ENCODE data around the gene NOS3.
"Not testable (repeated sequence)": the region's sequence is repeated elsewhere in the genome, so short reads cannot be mapped to it uniquely, and the experiment has no call there.

The NOS3 gene

GRCh38 chr7:151003572-151003971 is 12.8 kb downstream of the NOS3 start:
- no peak for DNase-seq

GRCh38 chr7:151005566-151005965 is 14.7 kb downstream of the NOS3 start:
- no peak for DNase-seq

- DNase-seq: no peak
These were observed 15.9 kb downstream of the NOS3 start for GRCh38 chr7:151006590-151007300.

DNA sequence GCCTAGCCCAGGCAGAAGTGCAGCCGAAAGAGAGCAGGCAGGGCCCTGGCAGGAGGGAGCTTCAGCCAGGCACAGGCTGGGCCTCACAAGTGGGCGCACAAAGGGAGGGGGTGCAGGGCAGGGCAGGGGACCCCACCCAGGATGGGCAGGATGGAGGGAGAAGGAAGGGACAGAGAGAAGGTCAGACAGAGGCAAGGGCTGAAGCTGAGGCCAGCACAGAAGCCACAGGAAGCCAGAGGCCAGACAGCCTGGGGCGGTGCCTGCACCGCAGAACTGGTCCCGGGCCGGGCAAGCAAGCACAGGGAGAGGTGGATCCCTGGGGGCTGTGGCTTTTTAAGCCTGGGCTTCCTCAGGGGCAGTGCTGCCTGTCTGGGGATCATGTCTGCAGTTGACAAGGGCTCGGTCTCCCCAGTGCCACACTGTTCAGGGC is 16.7 kb downstream of the NOS3 start:
- DNase-seq: no peak

DNA sequence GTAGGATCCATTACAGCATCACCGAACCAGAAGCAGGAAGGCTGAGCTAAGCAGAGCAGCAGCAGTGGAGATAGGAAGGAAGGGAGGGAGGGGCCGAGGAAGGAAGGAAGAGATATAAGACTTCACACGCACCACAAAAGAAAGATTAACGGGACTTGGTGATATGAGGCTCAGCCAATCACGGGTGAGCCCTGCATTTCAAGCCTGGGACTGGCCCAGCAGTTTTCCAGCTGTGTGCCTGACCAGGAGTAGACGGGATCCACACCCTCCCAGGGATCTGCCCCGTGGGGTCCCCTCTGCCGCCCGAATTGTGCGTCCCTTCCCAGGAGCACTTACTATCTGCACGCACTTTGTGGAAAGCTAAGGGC is 17.3 kb downstream of the NOS3 start:
- DNase-seq: peak; percentile 58

DNA sequence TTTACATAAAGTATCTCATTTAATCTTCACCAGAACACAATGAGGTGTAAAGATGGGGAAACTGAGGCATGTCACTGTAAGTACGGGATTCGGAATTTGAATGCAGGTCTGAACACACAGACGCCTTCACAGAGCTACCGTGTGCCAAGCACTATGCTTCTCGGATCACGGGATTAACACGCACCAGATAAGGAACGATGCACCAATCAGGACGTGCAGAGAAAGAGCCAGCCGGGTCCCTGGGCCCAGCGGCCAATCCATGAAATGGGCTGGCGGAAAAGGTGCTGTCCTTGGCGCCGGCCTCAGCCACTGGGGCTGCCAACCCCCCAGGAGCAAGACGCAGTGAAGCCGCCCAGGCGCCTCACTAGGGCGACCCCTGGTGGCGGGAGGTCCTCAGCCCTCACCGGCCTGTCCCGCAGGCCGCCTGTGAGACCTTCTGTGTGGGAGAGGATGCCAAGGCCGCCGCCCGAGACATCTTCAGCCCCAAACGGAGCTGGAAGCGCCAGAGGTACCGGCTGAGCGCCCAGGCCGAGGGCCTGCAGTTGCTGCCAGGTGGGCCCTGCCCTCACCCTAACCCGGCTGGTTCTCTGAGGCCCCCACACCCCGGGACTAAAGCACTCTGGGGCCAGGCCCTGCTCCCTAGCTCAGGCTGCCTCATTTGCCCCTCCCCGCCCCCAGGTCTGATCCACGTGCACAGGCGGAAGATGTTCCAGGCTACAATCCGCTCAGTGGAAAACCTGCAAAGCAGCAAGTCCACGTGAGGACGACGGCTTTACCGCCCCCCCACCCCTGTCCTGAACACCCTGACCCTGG is 17.9 kb downstream of the NOS3 start:
- peak; percentile 86 for DNase-seq

DNA sequence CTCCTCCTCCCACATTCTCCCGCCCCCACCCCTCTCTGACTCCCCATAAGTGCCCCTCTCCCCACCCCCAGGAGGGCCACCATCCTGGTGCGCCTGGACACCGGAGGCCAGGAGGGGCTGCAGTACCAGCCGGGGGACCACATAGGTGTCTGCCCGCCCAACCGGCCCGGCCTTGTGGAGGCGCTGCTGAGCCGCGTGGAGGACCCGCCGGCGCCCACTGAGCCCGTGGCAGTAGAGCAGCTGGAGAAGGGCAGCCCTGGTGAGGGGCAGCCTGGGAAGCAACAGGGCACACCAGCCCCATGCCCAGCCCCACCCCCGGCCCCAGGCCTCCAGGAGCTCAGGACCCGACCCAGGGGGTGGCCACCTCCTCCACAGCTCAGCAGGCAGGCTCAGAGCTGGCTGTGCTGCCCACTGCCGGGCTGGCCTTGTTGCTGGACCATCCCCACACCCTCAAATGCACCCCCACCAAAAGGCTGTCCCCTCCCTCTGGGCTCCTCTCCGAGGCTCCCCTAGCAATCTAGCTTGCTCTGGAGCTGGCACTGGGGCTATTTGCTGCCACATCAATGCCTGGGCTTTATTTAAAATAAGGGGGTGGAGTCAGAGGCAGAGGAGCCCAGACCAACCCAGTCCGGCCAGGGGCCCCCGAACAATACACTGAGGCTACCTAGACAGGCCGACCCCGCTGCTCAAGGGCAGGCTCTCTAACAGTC is 18.7 kb downstream of the NOS3 start:
- DNase-seq: no peak

GRCh38 chr7:151010037-151010306 is 19.2 kb downstream of the NOS3 start:
- DNase-seq: no peak

DNA sequence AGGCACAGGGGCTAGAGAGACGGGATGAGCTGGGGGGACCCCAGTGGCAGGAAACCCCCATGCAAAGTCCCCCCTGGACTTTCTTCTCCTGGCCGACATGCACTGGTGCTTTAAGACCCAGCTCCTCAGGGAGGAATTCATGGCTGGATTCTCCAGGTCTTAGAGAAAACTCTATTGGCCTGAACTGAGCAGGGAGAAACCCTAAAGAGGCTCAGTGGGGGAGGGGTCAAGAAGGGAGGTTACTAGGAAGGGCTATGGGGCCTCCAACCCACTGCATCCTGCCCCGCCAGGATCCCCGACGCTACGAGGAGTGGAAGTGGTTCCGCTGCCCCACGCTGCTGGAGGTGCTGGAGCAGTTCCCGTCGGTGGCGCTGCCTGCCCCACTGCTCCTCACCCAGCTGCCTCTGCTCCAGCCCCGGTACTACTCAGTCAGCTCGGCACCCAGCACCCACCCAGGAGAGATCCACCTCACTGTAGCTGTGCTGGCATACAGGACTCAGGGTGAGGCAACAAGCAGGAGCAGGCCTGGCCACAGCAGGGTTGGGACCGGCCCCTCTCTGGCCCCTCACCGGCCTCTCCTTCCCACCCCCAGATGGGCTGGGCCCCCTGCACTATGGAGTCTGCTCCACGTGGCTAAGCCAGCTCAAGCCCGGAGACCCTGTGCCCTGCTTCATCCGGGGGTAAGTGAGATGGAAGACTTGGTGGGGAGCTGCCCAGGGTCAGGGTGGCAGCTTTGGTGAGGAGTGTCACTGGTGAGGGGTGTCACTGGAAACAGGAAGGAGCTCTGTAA is 19.7 kb downstream of the NOS3 start:
- peak; percentile 37 for DNase-seq

DNA sequence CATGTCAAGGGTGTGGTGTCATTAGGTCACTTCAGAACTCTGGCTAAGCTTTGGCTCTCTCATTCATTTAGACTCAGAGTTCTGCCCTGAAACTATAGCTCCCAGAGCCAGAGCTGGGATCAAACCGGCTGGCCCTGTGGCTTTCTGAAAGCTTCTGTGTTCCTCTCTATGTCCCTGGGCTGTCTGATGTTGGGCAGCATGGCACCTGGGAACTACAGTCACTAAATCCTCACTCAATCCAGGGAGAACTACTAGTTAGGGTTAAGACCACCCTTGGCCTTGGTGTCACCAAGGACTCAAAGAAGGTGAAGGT is 20.2 kb downstream of the NOS3 start:
- DNase-seq: no peak

- DNase-seq: not testable (repeated sequence)
These were observed 20.8 kb downstream of the NOS3 start for GRCh38 chr7:151011616-151012015.

DNA sequence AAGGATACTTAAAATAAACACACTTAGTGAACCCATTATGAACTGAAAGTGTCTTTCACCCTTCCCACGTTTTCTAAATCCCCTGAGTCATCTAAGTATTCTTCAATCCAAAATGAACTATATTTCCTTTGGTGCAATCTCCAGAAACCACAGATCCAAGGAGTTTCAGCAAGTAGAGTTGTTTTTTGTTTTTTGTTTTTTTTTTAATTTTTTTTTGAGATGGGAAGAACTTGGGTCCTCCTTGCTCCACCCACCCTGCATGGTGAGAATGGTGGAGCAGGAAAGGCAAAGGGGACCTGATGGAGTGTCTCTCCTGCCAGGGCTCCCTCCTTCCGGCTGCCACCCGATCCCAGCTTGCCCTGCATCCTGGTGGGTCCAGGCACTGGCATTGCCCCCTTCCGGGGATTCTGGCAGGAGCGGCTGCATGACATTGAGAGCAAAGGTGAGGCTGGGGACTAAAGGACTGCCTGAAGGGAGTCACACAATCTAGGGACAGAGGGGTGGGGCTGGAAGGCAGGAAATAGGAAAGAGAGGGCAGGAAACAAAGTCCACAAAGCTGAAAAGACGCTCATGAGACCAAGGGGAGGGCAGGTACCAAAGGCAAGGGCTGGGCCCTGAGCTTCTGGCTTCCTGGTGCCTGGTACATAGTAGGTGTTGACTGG is 21.3 kb downstream of the NOS3 start:
- no peak for DNase-seq

DNA sequence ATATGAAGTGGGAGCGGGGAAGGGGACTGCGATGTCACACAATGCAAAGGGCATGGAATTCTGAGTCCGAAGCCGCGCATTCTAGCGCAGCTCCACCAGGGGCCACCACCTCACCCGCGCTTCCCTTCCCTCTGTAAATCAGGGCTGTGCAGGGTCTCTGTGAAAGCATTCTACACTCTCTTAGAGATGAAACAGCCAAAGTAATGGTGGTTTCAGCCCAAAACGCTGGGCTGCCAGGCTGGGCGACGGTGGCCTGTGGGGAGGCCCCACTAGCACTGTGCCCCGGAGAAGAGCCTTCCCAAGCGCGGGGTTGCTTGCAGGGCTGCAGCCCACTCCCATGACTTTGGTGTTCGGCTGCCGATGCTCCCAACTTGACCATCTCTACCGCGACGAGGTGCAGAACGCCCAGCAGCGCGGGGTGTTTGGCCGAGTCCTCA is 22.1 kb downstream of the NOS3 start:
- no peak for DNase-seq

DNA sequence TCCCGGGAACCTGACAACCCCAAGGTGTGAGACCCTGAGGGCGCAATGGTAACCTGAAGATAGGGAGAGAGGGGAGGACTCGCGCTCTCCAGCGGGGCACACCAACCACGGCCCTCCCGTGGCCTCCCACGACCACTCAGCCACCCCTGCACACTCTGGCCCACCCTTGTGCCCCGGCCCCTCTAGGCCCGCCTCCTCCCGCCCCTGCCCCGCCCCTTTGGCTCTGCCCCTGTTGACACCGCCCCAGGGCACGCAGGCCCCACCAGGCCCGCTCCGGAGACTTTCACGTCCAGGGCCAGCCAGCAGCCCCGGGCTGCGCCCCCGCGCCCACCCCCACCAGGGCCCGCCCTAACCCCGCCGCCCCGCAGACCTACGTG is 22.5 kb downstream of the NOS3 start:
- no peak for DNase-seq

DNA sequence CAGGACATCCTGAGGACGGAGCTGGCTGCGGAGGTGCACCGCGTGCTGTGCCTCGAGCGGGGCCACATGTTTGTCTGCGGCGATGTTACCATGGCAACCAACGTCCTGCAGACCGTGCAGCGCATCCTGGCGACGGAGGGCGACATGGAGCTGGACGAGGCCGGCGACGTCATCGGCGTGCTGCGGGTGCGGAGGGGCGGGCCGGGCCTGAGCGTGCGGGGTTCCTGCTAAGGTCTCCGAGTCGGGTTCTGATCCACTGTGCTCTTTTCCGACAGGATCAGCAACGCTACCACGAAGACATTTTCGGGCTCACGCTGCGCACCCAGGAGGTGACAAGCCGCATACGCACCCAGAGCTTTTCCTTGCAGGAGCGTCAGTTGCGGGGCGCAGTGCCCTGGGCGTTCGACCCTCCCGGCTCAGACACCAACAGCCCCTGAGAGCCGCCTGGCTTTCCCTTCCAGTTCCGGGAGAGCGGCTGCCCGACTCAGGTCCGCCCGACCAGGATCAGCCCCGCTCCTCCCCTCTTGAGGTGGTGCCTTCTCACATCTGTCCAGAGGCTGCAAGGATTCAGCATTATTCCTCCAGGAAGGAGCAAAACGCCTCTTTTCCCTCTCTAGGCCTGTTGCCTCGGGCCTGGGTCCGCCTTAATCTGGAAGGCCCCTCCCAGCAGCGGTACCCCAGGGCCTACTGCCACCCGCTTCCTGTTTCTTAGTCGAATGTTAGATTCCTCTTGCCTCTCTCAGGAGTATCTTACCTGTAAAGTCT is 23.1 kb downstream of the NOS3 start:
- peak; percentile 95 for DNase-seq

DNA sequence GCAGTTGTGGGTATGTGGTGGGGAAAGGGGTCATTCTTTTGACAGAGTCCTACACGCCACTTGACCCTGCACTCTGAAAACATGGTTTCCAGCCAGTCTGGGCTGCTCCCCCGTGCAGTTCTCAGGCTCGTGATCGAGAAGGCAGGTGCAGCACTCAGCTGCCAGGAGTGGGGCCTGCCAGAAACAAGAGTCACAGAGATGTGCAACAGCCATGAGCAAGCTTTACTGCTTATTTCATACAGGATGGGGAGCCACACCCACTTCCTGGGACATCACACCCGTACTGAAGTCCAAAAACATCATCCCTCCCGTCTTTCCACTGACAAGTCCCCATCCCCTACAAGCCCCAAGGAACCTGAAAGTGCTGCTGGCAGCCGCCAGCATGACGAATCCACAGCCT is 24.1 kb downstream of the NOS3 start:
- peak; percentile 65 for DNase-seq

GRCh38 chr7:151015967-151016366 is 25.1 kb downstream of the NOS3 start:
- no peak for DNase-seq

DNA sequence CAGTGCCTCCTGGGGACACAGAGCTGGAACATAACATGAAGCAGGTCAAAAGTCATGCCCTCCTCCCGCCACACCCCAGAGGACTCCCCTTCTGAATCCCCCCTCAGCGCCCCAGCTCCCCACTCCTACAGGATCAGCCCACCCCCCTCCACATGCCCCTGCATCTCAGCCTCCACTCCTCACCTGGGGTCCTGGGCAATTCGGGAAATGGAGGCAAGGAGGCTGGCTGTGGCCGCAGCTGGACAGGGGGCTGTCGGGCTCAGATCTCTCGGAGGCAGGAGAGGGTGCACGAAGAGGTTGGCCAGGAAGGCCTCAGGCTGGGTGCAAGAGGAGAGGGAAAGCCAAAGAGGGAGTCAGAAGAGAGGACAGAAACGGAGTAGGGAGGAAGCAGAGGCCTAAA is 25.7 kb downstream of the NOS3 start:
- DNase-seq: no peak

- no peak for DNase-seq
These were observed 26.1 kb downstream of the NOS3 start for GRCh38 chr7:151016942-151017341.

DNA sequence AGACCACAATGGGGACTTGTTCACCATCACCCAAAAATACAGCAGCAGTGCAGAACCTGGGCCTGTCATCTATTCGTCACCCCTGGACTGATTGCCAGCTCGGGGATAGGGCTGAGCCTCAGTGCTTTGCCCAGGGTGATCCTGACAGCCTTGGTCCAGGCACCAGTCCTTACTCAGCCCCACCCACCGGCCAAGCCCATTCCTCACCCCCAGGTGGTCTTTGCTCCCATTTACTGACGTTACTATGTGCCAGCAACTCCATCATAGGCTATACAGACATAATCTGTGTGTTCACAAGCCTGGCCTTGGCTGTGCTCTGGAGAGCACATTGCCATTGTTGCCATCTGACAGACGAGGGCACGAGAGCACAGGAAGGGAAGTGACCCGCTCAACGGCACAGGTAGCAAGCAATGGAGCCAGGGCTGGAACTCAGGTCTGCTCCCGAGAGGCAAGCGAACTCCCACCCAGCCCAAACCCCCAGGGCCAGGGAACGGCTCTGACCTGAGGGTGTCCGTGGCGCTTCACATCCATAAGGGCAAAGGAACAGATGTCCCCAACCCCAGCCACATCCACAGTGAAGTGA is 26.6 kb downstream of the NOS3 start:
- DNase-seq: no peak

- DNase-seq: peak; percentile 67
These were observed 27.2 kb downstream of the NOS3 start for GRCh38 chr7:151017953-151018420.

Measured in CD4-positive, alpha-beta T cell treated with Interleukin-4 for 4 hours (primary cell).